Fibroblast of lung (primary cell): ENCODE measurements around the gene MYO10. TPM values are rescaled to one million over a fixed set of nuclear protein-coding genes. Genes with fewer than 3 reads are reported as not detected.

Source experiments
- DNase-seq, 2 donors: peaks; one replicate each; pipeline versions ENCODE4 v3.0.0 to v3.0.0-alpha.2; 2010; ENCODE audit warnings: low read depth in 2 of 2
- H2AFZ ChIP-seq: 2 replicates; pipeline ENCODE4 v1.5.1; 2012; ENCODE audit warnings: low read length, control low read depth, inconsistent platforms
- H3K27ac ChIP-seq: 2 replicates; pipeline ENCODE4 v1.5.1; 2011; ENCODE audit warnings: low read length, control low read depth; ENCODE audit not compliant: insufficient read depth
- H3K27me3 ChIP-seq: 2 replicates; pipeline ENCODE4 v1.5.1; 2011; ENCODE audit warnings: mild to moderate bottlenecking, low read length; ENCODE audit not compliant: control insufficient read depth, insufficient read depth
- H3K36me3 ChIP-seq: 2 replicates; pipeline ENCODE4 v1.5.1; 2011; ENCODE audit warnings: low read length; ENCODE audit not compliant: control insufficient read depth, insufficient read depth
- H3K4me1 ChIP-seq: 2 replicates; pipeline ENCODE4 v1.5.1; 2011; ENCODE audit warnings: low read length; ENCODE audit not compliant: control insufficient read depth, insufficient read depth; ENCODE audit errors: extremely low read depth
- H3K4me2 ChIP-seq: 2 replicates; pipeline ENCODE4 v1.5.1; 2011; ENCODE audit warnings: low read length, control low read depth; ENCODE audit not compliant: insufficient read depth; ENCODE audit errors: extremely low read depth
- H3K4me3 ChIP-seq, 4 experiments: fragments of 200-600 bp in 1 of 4; sonication (generic) in 1 of 4; replicated peaks in 1 of 4; 2 replicates each; pipeline ENCODE4 v1.5.1; 2011 to 2016; ENCODE audit warnings: low read length in 4 of 4, low read depth in 3 of 4, mild to moderate bottlenecking in 3 of 4, control low read depth in 2 of 4, inconsistent platforms in 1 of 4, mixed read lengths in 1 of 4; ENCODE audit not compliant: insufficient read depth in 1 of 4; ENCODE audit errors: control extremely low read depth in 1 of 4
- H3K79me2 ChIP-seq: 2 replicates; pipeline ENCODE4 v1.5.1; 2012; ENCODE audit warnings: mild to moderate bottlenecking, low read length, inconsistent platforms; ENCODE audit not compliant: control insufficient read depth, insufficient read depth
- H3K9ac ChIP-seq: 2 replicates; pipeline ENCODE4 v1.5.1; 2011; ENCODE audit warnings: mild to moderate bottlenecking, low read length, control low read depth; ENCODE audit not compliant: insufficient read depth
- H3K9me3 ChIP-seq: 2 replicates; pipeline ENCODE4 v1.5.1; 2012; ENCODE audit warnings: low read depth, low read length; ENCODE audit not compliant: control insufficient read depth, insufficient read depth
- H4K20me1 ChIP-seq: 2 replicates; pipeline ENCODE4 v1.5.1; 2011; ENCODE audit warnings: low read length; ENCODE audit not compliant: control insufficient read depth, insufficient read depth; ENCODE audit errors: extremely low read depth
- CTCF ChIP-seq, 2 donors: IDR thresholded peaks in 1 of 2; conservative IDR thresholded peaks in 1 of 2; 1 replicate in 1 of 2; 2 replicates in 1 of 2; pipeline ENCODE4 v1.5.1; 2011 to 2012; ENCODE audit warnings: low read length in 2 of 2, control low read depth in 1 of 2, inconsistent platforms in 1 of 2, low read depth in 1 of 2, mild to moderate bottlenecking in 1 of 2
- EZH2 ChIP-seq: IDR thresholded peaks from 2 replicates; pipeline ENCODE4 v1.5.1; 2012; ENCODE audit warnings: low read length, control low read depth, mild to moderate bottlenecking; ENCODE audit errors: missing control alignments
- polyA plus RNA-seq, 2 donors: library from polyadenylated mRNA; depleted of rRNA in 1 of 2; stranded (reverse) in 1 of 2; unstranded in 1 of 2; fragments of >200 nt; gene quantifications; 2 replicates each; pipeline ENCODE4 v1.2.1, GENCODE V29; 2011 to 2012; ENCODE audit warnings: missing spikeins in 1 of 2
- total RNA-seq: library from RNA; depleted of rRNA; stranded (reverse); fragments of >200 nt; gene quantifications from 2 replicates; pipeline ENCODE4 v1.2.1, GENCODE V29; 2014

MYO10 gene
- total and polyA plus RNA-seq, 2 donors (not counting 1 experiment from before 2014, with no cell fraction given): 16.6 to 82.2 TPM

DNA sequence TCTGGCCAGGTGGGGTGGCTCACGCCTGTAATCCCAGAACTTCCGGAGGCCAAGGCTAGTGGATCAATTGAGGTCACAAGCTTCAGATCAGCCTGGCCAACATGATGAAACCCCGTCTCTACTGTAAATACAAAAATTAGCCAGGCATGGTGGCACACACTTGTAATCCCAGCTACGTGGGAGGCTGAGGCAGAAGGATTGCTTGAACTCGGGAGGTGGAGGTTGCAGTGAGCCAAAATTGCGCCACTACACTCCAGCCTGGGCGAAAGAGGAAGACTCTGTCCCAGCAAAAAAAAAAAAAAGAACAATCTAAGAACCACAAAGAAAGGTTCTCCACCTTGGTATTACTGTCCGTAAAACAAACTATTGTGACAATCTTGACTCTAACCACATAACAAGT lies 9.7 kb downstream of the MYO10 start:
- TF ChIP-seq EZH2 (no peak), CTCF (conservative IDR thresholded peaks at IDR 0.05 in 1 of 2, IDR thresholded peaks at IDR 0.05 in 1 of 2; ENCODE audit: low read depth in 1 of 2, low read length in 2 of 2) (no peak)
- no peaks in the 10 kb centered on the region for H4K20me1 ChIP-seq
- H3K9me3 ChIP-seq: no peaks in the 10 kb centered on the region

DNA sequence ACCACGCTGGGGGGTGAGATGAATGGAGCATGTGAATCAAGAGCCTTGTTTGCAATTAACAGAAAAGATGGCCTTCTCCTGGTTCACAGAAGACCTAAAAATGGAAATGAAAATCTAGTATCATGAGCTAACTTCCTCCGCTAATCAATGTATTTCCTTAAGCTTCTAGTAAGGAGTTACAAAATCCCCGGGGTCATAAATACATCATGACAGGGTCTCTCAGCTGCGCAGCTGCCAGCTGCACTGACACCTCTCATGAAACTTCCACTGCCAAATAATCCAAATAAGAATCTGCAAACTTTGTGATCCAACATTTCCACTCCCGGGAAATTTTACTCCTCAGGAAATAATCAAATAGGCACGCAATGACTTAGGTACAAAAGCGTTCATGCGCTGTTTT lies 11.9 kb downstream of the MYO10 start:
- TF ChIP-seq EZH2 (no peak), CTCF (conservative IDR thresholded peaks at IDR 0.05 in 1 of 2, IDR thresholded peaks at IDR 0.05 in 1 of 2; ENCODE audit: low read depth in 1 of 2, low read length in 2 of 2) (no peak)
- no peaks in the 10 kb centered on the region for H3K9me3 ChIP-seq
- H2AFZ ChIP-seq: no peak overlapping the region
- no peak overlapping the region for H3K4me3 ChIP-seq
- H3K27me3 ChIP-seq: no peaks in the 10 kb centered on the region
- no peak overlapping the region for H3K9ac ChIP-seq
- peaks cover 83% of the 10 kb centered on the region for H3K79me2 ChIP-seq
- H3K36me3 ChIP-seq: no peaks in the 10 kb centered on the region
- H3K27ac ChIP-seq: no peak overlapping the region
- peaks cover 2% of the 10 kb centered on the region for H3K4me1 ChIP-seq
- H3K4me2 ChIP-seq: no peak overlapping the region
- DNase-seq: no peak
- H4K20me1 ChIP-seq: no peaks in the 10 kb centered on the region

More for the DNA sequence above, 9.7 kb downstream of the MYO10 start:
- H3K36me3 ChIP-seq: no peaks in the 10 kb centered on the region
- peaks cover 83% of the 10 kb centered on the region for H3K79me2 ChIP-seq
- DNase-seq: no peak
- no peak overlapping the region for H3K27ac ChIP-seq
- no peak overlapping the region for H3K9ac ChIP-seq
- no peak overlapping the region for H3K4me3 ChIP-seq
- H3K4me2 ChIP-seq: no peak overlapping the region
- no peaks in the 10 kb centered on the region for H3K27me3 ChIP-seq
- no peak overlapping the region for H2AFZ ChIP-seq
- peaks cover 2% of the 10 kb centered on the region for H3K4me1 ChIP-seq

- peaks cover 88% of the 10 kb centered on the region for H3K79me2 ChIP-seq
- no peaks in the 10 kb centered on the region for H3K9me3 ChIP-seq
- no peak overlapping the region for H2AFZ ChIP-seq
- H3K4me1 ChIP-seq: peaks cover 4% of the 10 kb centered on the region
- no peaks in the 10 kb centered on the region for H4K20me1 ChIP-seq
- no peak overlapping the region for H3K4me3 ChIP-seq
- H3K4me2 ChIP-seq: no peak overlapping the region
- no peaks in the 10 kb centered on the region for H3K36me3 ChIP-seq
- H3K27ac ChIP-seq: no peak overlapping the region
- TF ChIP-seq CTCF (conservative IDR thresholded peaks at IDR 0.05 in 1 of 2, IDR thresholded peaks at IDR 0.05 in 1 of 2; ENCODE audit: low read depth in 1 of 2, low read length in 2 of 2) (no peak), EZH2 (no peak)
- H3K27me3 ChIP-seq: no peaks in the 10 kb centered on the region
- no peak overlapping the region for H3K9ac ChIP-seq
- DNase-seq: no peak
Observed at GRCh38 chr5:16922430-16922829, 13.7 kb downstream of the MYO10 start.
